Measurements from ENCODE around the gene DENND1A.

- TF ChIP-seq POLR2AphosphoS5 (IDR thresholded peaks at IDR 0.05; ENCODE audit: borderline replicate concordance, low read depth, low read length) (no peak), EZH2 (IDR thresholded peaks at IDR 0.05) (no peak)
Measured at GRCh38 chr9:123353984-123354591, 575.8 kb downstream of the DENND1A start.
